ENCODE results near the gene JARID2.

The JARID2 gene

GRCh38 chr6:15516378-15516777 is 270.5 kb downstream of the JARID2 start:
- H3K27me3 ChIP-seq (ENCODE audit: control insufficient read depth, insufficient read depth, low read length) = no peaks in the 10 kb centered on the region
- no peak overlapping the region for H3K4me2 ChIP-seq (ENCODE audit: low read length)
- peaks cover 74% of the 10 kb centered on the region for H3K36me3 ChIP-seq (ENCODE audit: insufficient read depth, low read length)
- H3K4me3 ChIP-seq (ENCODE audit: low read length) = no peak overlapping the region
- no peak overlapping the region for H3K9ac ChIP-seq (ENCODE audit: low read depth, low read length)
- no peaks in the 10 kb centered on the region for H3K4me1 ChIP-seq (ENCODE audit: control insufficient read depth, insufficient read depth, low read length)
- H3K9me3 ChIP-seq (replicated peaks; ENCODE audit: low read length) = no peaks in the 10 kb centered on the region

- Histone ChIP-seq H3K4me3 (ENCODE audit: low read length) (no peak overlapping the region), H3K36me3 (ENCODE audit: insufficient read depth, low read length) (peaks cover 68% of the 10 kb centered on the region), H3K9me3 (replicated peaks; ENCODE audit: low read length) (no peaks in the 10 kb centered on the region)
These were observed 271.2 kb downstream of the JARID2 start for GRCh38 chr6:15516923-15517560.

GRCh38 chr6:15517600-15517999 is 271.7 kb downstream of the JARID2 start:
- H3K36me3 ChIP-seq (ENCODE audit: insufficient read depth, low read length) = peaks cover 68% of the 10 kb centered on the region

More at GRCh38 chr6:15516923-15517560, 271.2 kb downstream of the JARID2 start:
- no peak overlapping the region for H3K4me2 ChIP-seq (ENCODE audit: low read length)
- H3K4me1 ChIP-seq (ENCODE audit: control insufficient read depth, insufficient read depth, low read length) = no peaks in the 10 kb centered on the region
- H3K27me3 ChIP-seq (ENCODE audit: control insufficient read depth, insufficient read depth, low read length) = no peaks in the 10 kb centered on the region
- H3K9ac ChIP-seq (ENCODE audit: low read depth, low read length) = no peak overlapping the region

GRCh38 chr6:15518057-15518456 is 272.2 kb downstream of the JARID2 start:
- Histone ChIP-seq H3K9me3 (replicated peaks; ENCODE audit: low read length) (no peaks in the 10 kb centered on the region), H3K36me3 (ENCODE audit: insufficient read depth, low read length) (peaks cover 70% of the 10 kb centered on the region), H3K27me3 (ENCODE audit: control insufficient read depth, insufficient read depth, low read length) (no peaks in the 10 kb centered on the region), H3K9ac (ENCODE audit: low read depth, low read length) (no peak overlapping the region), H3K4me2 (ENCODE audit: low read length) (no peak overlapping the region), H3K4me1 (ENCODE audit: control insufficient read depth, insufficient read depth, low read length) (no peaks in the 10 kb centered on the region), H3K4me3 (ENCODE audit: low read length) (no peak overlapping the region)

More at GRCh38 chr6:15517600-15517999, 271.7 kb downstream of the JARID2 start:
- H3K4me2 ChIP-seq (ENCODE audit: low read length) = no peak overlapping the region
- no peaks in the 10 kb centered on the region for H3K4me1 ChIP-seq (ENCODE audit: control insufficient read depth, insufficient read depth, low read length)
- no peak overlapping the region for H3K4me3 ChIP-seq (ENCODE audit: low read length)
- no peaks in the 10 kb centered on the region for H3K27me3 ChIP-seq (ENCODE audit: control insufficient read depth, insufficient read depth, low read length)
- H3K9ac ChIP-seq (ENCODE audit: low read depth, low read length) = no peak overlapping the region
- H3K9me3 ChIP-seq (replicated peaks; ENCODE audit: low read length) = no peaks in the 10 kb centered on the region

- Histone ChIP-seq H3K4me1 (ENCODE audit: control insufficient read depth, insufficient read depth, low read length) (no peaks in the 10 kb centered on the region), H3K27me3 (ENCODE audit: control insufficient read depth, insufficient read depth, low read length) (no peaks in the 10 kb centered on the region), H3K4me3 (ENCODE audit: low read length) (no peak overlapping the region), H3K9ac (ENCODE audit: low read depth, low read length) (no peak overlapping the region), H3K9me3 (replicated peaks; ENCODE audit: low read length) (no peaks in the 10 kb centered on the region), H3K4me2 (ENCODE audit: low read length) (no peak overlapping the region), H3K36me3 (ENCODE audit: insufficient read depth, low read length) (peaks cover 72% of the 10 kb centered on the region)
These were observed 273.0 kb downstream of the JARID2 start for GRCh38 chr6:15518878-15519277.

GRCh38 chr6:15519681-15520080 is 273.8 kb downstream of the JARID2 start:
- H3K9me3 ChIP-seq (replicated peaks; ENCODE audit: low read length) = no peaks in the 10 kb centered on the region
- peaks cover 72% of the 10 kb centered on the region for H3K36me3 ChIP-seq (ENCODE audit: insufficient read depth, low read length)
- no peaks in the 10 kb centered on the region for H3K4me1 ChIP-seq (ENCODE audit: control insufficient read depth, insufficient read depth, low read length)
- H3K27me3 ChIP-seq (ENCODE audit: control insufficient read depth, insufficient read depth, low read length) = no peaks in the 10 kb centered on the region
- H3K4me2 ChIP-seq (ENCODE audit: low read length) = no peak overlapping the region
- no peak overlapping the region for H3K9ac ChIP-seq (ENCODE audit: low read depth, low read length)
- no peak overlapping the region for H3K4me3 ChIP-seq (ENCODE audit: low read length)

GRCh38 chr6:15520626-15521203 is 274.8 kb downstream of the JARID2 start:
- no peaks in the 10 kb centered on the region for H3K9me3 ChIP-seq (replicated peaks; ENCODE audit: low read length)
- no peaks in the 10 kb centered on the region for H3K4me1 ChIP-seq (ENCODE audit: control insufficient read depth, insufficient read depth, low read length)
- H3K27me3 ChIP-seq (ENCODE audit: control insufficient read depth, insufficient read depth, low read length) = no peaks in the 10 kb centered on the region
- no peak overlapping the region for H3K4me2 ChIP-seq (ENCODE audit: low read length)
- no peak overlapping the region for H3K4me3 ChIP-seq (ENCODE audit: low read length)
- no peak overlapping the region for H3K9ac ChIP-seq (ENCODE audit: low read depth, low read length)
- peaks cover 66% of the 10 kb centered on the region for H3K36me3 ChIP-seq (ENCODE audit: insufficient read depth, low read length)

- Histone ChIP-seq H3K36me3 (ENCODE audit: insufficient read depth, low read length) (peaks cover 63% of the 10 kb centered on the region), H3K4me3 (ENCODE audit: low read length) (no peak overlapping the region)
These were observed 275.7 kb downstream of the JARID2 start for GRCh38 chr6:15521582-15521981.

GRCh38 chr6:15522026-15522425 is 276.2 kb downstream of the JARID2 start:
- H3K4me1 ChIP-seq (ENCODE audit: control insufficient read depth, insufficient read depth, low read length) = no peaks in the 10 kb centered on the region
- H3K4me3 ChIP-seq (ENCODE audit: low read length) = no peak overlapping the region
- no peaks in the 10 kb centered on the region for H3K27me3 ChIP-seq (ENCODE audit: control insufficient read depth, insufficient read depth, low read length)
- no peak overlapping the region for H3K4me2 ChIP-seq (ENCODE audit: low read length)
- no peaks in the 10 kb centered on the region for H3K9me3 ChIP-seq (replicated peaks; ENCODE audit: low read length)
- H3K9ac ChIP-seq (ENCODE audit: low read depth, low read length) = no peak overlapping the region
- H3K36me3 ChIP-seq (ENCODE audit: insufficient read depth, low read length) = peaks cover 59% of the 10 kb centered on the region

More at GRCh38 chr6:15521582-15521981, 275.7 kb downstream of the JARID2 start:
- H3K9me3 ChIP-seq (replicated peaks; ENCODE audit: low read length) = no peaks in the 10 kb centered on the region
- no peak overlapping the region for H3K4me2 ChIP-seq (ENCODE audit: low read length)
- no peaks in the 10 kb centered on the region for H3K27me3 ChIP-seq (ENCODE audit: control insufficient read depth, insufficient read depth, low read length)
- H3K4me1 ChIP-seq (ENCODE audit: control insufficient read depth, insufficient read depth, low read length) = no peaks in the 10 kb centered on the region
- no peak overlapping the region for H3K9ac ChIP-seq (ENCODE audit: low read depth, low read length)

- no peak overlapping the region for H3K9ac ChIP-seq (ENCODE audit: low read depth, low read length)
- H3K36me3 ChIP-seq (ENCODE audit: insufficient read depth, low read length) = peaks cover 55% of the 10 kb centered on the region
- H3K27me3 ChIP-seq (ENCODE audit: control insufficient read depth, insufficient read depth, low read length) = no peaks in the 10 kb centered on the region
- H3K4me2 ChIP-seq (ENCODE audit: low read length) = no peak overlapping the region
- H3K9me3 ChIP-seq (replicated peaks; ENCODE audit: low read length) = no peaks in the 10 kb centered on the region
- H3K4me1 ChIP-seq (ENCODE audit: control insufficient read depth, insufficient read depth, low read length) = no peaks in the 10 kb centered on the region
- H3K4me3 ChIP-seq (ENCODE audit: low read length) = no peak overlapping the region
These were observed 276.6 kb downstream of the JARID2 start for GRCh38 chr6:15522427-15522826.

- Histone ChIP-seq H3K9ac (ENCODE audit: low read depth, low read length) (no peak overlapping the region), H3K4me3 (ENCODE audit: low read length) (no peak overlapping the region), H3K36me3 (ENCODE audit: insufficient read depth, low read length) (peaks cover 51% of the 10 kb centered on the region), H3K27me3 (ENCODE audit: control insufficient read depth, insufficient read depth, low read length) (no peaks in the 10 kb centered on the region), H3K4me2 (ENCODE audit: low read length) (no peak overlapping the region), H3K9me3 (replicated peaks; ENCODE audit: low read length) (no peaks in the 10 kb centered on the region), H3K4me1 (ENCODE audit: control insufficient read depth, insufficient read depth, low read length) (no peaks in the 10 kb centered on the region)
These were observed 277.1 kb downstream of the JARID2 start for GRCh38 chr6:15522856-15523529.

All from skeletal muscle satellite cell (primary cell).